SU-DHL-6 (cell line): ENCODE data around the gene MYLK4.

Source experiments
- EZH2phosphoT487 ChIP-seq: fragments of 200-600 bp; sonication (generic), shearing (Covaris generic); conservative IDR thresholded peaks from 2 replicates; pipeline ENCODE4 v1.6.1; 2018; ENCODE audit warnings: mild to moderate bottlenecking, antibody characterized with exemption, low read length, moderate library complexity, mixed read lengths
- TF ChIP-seq, protein P1 (sequence below): fragments of 200-600 bp; sonication (generic); IDR thresholded peaks from one replicate; pipeline ENCODE4 v1.5.1; 2017; ENCODE audit warnings: antibody characterized with exemption, mild to moderate bottlenecking, low read length, moderate library complexity; ENCODE audit not compliant: insufficient read depth, poor library complexity, severe bottlenecking

GRCh38 chr6:2639167-2639566, 111.6 kb downstream of the MYLK4 start:
- TF ChIP-seq, protein P1, sequence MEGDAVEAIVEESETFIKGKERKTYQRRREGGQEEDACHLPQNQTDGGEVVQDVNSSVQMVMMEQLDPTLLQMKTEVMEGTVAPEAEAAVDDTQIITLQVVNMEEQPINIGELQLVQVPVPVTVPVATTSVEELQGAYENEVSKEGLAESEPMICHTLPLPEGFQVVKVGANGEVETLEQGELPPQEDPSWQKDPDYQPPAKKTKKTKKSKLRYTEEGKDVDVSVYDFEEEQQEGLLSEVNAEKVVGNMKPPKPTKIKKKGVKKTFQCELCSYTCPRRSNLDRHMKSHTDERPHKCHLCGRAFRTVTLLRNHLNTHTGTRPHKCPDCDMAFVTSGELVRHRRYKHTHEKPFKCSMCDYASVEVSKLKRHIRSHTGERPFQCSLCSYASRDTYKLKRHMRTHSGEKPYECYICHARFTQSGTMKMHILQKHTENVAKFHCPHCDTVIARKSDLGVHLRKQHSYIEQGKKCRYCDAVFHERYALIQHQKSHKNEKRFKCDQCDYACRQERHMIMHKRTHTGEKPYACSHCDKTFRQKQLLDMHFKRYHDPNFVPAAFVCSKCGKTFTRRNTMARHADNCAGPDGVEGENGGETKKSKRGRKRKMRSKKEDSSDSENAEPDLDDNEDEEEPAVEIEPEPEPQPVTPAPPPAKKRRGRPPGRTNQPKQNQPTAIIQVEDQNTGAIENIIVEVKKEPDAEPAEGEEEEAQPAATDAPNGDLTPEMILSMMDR: no peak
- TF ChIP-seq EZH2phosphoT487: no peak
